ENCODE measurements around the gene POC5.

- TF ChIP-seq CTCF (IDR thresholded peaks at IDR 0.05; ENCODE audit: borderline replicate concordance, extremely low read depth, low read length, poor library complexity, severe bottlenecking): no peak
- no peak for TF ChIP-seq EZH2 (IDR thresholded peaks at IDR 0.05; ENCODE audit: borderline replicate concordance, low read depth, low read length, severe bottlenecking)
These were observed 76.4 kb downstream of the POC5 start for GRCh38 chr5:75640826-75641225.

All from DND-41 (cell line).